GM10266 (cell line): ENCODE data around the gene ITGAL.
A peak's percentile ranks its signal among the peaks of the same experiment; 100 is the strongest.

ENCODE experiments used
- DNase-seq: peaks from one replicate; pipeline ENCODE4 v3.0.0; 2012; ENCODE audit errors: extremely low spot score
- TF ChIP-seq, protein P1 (sequence below): IDR thresholded peaks from 2 replicates; pipeline ENCODE4 v1.5.1; 2012; ENCODE audit warnings: mild to moderate bottlenecking, low read depth; ENCODE audit not compliant: control insufficient read depth, insufficient read depth; ENCODE audit errors: missing control alignments

The ITGAL gene

DNA sequence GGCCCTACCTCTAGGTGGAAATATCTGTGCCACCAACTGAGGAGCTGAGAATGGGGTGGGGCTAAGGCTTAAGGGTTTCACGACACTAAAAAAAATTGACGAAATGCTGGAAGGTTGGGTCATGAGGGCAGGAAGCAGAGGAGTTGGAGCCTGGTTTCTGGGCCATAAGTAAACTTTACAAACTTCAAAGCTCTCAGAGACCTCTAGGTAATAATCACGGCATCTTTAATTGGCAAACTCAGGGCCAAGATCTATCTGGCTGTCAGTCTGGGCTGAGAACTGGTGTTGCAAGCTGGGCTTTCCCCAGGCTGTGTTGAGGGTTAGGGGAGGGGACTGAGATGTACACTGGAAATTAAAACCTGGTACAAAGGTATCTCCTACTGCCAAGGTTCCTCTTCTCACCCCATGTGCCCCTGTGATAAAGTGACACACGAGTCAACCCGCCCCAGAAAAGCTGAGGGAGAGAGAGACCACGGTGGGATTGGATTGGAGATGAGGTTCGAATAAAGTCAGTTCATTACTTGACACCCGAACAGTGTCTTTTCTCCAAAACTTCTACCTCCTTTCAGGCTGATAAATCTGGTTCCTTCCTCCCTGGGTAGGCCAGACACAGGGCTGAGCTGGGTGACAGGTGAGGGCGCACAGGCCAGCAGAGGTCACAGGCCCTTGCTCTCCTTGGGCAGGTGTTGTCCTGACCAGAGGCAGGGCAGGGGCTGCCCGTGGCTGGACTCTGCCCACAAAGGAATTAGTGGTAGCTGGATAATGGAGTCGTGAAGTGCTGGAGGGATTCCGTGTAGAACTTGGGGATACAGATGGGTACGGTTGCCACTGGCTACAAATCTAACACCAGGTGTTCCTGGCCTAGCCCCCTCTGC lies 57.9 kb downstream of the ITGAL start:
- DNase-seq, result no peak
- TF ChIP-seq, protein P1, sequence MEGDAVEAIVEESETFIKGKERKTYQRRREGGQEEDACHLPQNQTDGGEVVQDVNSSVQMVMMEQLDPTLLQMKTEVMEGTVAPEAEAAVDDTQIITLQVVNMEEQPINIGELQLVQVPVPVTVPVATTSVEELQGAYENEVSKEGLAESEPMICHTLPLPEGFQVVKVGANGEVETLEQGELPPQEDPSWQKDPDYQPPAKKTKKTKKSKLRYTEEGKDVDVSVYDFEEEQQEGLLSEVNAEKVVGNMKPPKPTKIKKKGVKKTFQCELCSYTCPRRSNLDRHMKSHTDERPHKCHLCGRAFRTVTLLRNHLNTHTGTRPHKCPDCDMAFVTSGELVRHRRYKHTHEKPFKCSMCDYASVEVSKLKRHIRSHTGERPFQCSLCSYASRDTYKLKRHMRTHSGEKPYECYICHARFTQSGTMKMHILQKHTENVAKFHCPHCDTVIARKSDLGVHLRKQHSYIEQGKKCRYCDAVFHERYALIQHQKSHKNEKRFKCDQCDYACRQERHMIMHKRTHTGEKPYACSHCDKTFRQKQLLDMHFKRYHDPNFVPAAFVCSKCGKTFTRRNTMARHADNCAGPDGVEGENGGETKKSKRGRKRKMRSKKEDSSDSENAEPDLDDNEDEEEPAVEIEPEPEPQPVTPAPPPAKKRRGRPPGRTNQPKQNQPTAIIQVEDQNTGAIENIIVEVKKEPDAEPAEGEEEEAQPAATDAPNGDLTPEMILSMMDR, result no peak

DNA sequence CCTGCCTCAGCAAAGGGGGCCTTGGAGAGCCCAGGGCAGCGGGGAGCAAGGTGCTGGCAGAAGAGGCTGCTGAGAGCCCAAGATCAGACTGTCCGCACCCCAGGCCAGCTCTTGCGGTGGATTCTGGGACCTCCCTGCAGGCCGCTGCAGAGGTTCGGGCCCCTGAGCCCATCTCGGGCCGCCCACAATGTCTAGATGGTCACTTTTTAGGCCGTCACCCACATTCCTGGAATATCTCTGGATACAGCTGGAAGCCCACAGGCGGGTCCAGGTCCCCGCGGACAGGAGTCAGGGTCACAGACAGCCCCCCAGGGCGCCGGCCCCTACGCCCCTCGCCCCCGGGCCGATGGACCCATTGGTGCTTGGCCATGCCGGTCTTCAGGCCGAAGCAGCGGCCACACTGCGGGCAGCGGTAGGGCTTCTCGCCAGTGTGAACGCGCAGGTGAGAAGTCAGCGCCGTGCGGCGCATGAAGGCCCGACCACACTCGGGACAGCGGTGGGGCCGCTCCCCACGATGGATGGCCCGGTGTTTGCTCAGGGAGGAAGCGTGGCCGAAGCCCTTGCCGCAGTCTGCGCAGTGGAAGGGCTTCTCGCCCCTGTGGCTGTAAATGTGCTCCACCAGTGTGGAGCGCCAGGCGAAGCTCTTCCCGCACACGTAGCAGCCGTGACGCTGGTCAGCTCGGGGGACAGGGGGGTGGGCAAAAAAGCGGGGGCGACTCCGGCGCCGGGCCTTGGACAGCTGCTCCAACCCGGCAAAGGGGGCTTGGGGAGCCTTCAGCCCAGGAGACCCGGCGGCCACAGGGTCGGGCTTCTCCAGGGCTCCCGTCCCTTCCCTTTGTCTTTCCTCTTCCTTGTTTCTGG lies 60.0 kb downstream of the ITGAL start:
- TF ChIP-seq, protein P1, result no peak

DNA sequence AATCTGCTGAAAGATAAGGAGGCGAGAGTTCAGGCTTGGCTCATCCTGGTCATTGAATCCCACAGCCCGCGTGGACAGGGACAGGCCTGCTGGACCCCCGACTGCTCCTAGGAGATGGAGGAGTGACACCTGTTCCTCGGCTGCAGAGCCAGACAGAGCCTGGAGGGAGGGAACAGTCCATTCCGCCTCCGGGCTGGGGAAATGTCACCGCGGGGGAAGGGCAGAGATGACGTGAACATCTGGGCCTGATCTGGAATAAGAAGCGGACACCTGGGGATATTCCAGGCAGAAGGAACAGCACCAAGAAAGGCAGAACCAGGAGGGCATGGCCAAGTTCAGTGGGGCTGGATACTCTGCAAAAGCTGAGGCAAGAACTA lies 60.6 kb downstream of the ITGAL start:
- TF ChIP-seq, protein P1, result no peak
- no peak for DNase-seq

More for the DNA sequence above, 60.0 kb downstream of the ITGAL start:
- DNase-seq, result no peak

DNA sequence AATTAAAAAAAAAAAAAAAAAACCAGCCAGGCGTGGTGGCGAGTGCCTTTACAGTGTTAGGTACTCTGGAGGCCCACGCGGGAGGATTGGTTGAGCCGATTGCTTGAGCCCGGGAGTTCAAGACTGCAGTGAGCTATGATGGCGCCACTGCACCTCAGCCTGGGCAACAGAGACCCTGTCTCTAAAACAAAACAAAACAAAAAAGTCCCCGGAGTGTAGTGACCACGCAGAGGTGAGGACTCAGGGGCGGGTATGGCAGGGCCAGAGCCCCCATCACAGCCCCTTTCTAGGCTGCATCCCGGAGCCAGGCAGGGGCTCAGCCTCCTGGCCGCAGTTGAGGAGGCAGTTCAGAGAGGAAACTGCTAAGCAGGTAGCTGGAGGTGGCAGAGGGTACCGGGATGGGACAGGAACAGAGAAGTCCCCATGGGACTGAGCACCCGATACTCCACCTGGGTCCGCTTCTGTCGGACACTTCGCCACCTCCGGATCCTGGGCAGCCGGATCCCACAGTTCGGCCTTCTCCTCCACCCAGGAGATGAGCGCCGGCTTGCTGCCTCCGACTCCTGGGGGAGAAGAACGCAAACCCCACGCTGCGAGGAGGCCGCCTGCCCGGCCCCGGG lies 61.3 kb downstream of the ITGAL start:
- no peak for DNase-seq
- TF ChIP-seq, protein P1, result no peak

DNA sequence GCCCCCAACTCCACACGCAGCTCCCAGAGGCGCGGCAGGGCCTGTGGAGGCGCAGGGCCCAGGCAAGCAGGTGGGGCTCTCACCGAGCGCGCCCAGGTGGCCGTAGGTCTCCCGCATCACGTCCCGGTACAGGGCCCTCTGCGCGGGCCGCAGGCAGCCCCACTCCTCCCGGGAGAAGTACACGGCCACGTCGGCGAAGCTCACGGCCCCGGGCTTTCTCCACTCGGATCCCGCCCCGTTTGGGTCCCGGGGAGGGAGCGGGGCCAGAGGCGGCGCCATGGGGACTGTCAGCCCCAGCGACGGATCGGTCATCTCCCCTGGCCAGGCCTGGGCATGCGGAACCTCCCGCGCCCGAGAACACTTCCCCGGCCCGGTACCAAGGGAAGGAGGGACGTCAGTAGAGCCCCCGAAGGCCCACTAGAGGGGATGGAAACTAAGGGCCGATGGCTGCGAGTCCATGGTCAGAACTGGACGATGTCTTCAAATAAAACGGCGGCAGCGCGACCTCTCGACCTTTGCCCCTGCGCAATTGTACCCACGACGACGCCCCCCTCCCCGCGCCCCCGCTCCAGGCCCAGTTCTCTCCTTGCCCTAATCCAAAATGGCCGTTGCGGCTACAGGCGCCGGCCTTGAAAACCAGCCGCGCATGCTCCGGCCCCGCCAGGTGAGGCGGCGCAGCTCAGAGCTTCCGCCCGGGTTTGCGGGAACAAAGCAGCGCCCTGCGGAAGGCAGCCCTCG lies 62.0 kb downstream of the ITGAL start, which contains the start of gene ZNF747:
Gene ZNF747, minus strand, starts transcription at position 491 of the 738 bp plus-strand sequence. Its CDS starts 179 bp downstream, at position 312.
- peak; percentile 93 for DNase-seq
- TF ChIP-seq, protein P1, result no peak

DNA sequence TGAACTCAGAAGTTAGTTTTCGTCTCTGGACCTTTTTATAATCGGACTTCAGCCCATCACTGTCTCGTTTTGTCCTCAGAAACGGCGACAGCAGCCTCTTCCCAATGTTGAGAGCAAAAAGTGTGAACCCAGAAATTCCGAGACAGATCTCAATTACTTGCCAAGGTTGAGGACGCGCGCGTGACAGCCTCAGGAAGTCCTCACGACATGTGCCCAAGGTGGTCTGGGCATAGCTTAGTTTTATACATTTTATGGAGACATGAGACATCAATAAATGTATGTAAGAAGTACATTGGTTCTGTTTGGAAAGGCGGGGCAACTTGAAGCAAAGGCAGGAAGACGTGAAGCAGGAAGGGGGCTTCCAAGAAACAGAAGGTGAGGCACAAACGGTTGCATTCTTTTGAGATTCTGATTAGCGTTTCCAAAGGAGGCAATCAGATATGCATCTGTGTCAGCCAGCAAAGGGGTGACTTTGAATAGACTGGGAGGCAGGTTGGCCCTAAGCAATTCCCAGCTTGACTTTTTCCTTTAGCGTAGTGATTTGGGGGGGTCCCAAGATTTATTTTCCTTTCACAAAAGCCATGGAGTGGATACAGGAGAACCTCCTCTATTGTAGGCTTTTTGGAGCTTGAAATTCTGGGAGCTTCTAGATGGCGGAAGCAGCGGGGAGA lies 62.7 kb downstream of the ITGAL start:
- no peak for DNase-seq
- TF ChIP-seq, protein P1, result no peak
